Breast epithelium (tissue), 3 donors: ENCODE measurements around the gene APBB3.

Experiments used
- CTCF ChIP-seq, 3 donors: fragments of 450-650 bp; IDR thresholded peaks; one replicate each; pipeline ENCODE4 v1.5.1; 2016 to 2017; ENCODE audit warnings: antibody characterized with exemption in 3 of 3, mild to moderate bottlenecking in 3 of 3, moderate library complexity in 3 of 3
- POLR2A ChIP-seq: fragments of 450-650 bp; IDR thresholded peaks from one replicate; pipeline ENCODE4 v1.6.1; 2016; ENCODE audit warnings: antibody characterized with exemption, mild to moderate bottlenecking, moderate library complexity
- POLR2AphosphoS5 ChIP-seq, 3 donors: sonication (generic); formaldehyde crosslinking; IDR thresholded peaks; one replicate each; pipeline ENCODE4 v1.6.1; 2017; ENCODE audit warnings: antibody characterized with exemption in 3 of 3

DNA sequence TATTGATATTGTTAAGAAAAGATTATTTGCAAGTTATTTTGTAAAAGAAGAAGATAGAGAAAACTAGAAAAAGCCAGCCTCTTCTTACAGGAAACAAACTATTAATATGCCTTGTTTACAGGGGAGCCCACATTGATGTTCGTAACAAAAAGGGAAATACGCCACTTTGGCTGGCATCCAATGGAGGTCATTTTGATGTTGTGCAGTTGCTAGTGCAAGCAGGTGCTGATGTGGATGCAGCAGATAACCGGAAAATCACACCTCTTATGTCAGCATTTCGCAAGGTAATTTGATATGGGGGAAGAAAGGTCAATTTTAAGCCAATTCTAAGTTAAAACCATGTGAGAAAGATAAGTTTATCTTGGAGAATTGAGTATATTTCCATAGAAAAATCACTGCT lies 54.5 kb downstream of the APBB3 start:
- TF ChIP-seq CTCF (IDR thresholded peaks at IDR 0.05) (no peak), POLR2A (no peak), POLR2AphosphoS5 (IDR thresholded peaks at IDR 0.05) (no peak)
